Chondrocyte (in vitro differentiated cells): ENCODE measurements around the gene SCML1. TPM values are rescaled to one million over a fixed set of nuclear protein-coding genes. Genes with fewer than 3 reads are reported as not detected.

Experiments
- DNase-seq: peaks from one replicate; pipeline ENCODE4 v3.0.0; 2021; ENCODE audit warnings: mixed read lengths, low spot score
- H3K27ac Mint-ChIP-seq: one replicate; pipeline ENCODE4 v1.8.0; 2021; ENCODE audit warnings: mild to moderate bottlenecking, moderate library complexity, mixed read lengths; ENCODE audit not compliant: unreplicated experiment
- H3K27me3 Mint-ChIP-seq: 2 replicates; pipeline ENCODE4 v1.8.0; 2021; ENCODE audit warnings: low read depth, mixed read lengths
- H3K36me3 Mint-ChIP-seq: 2 replicates; pipeline ENCODE4 v1.8.0; 2021; ENCODE audit warnings: low read depth, mixed read lengths
- H3K4me1 Mint-ChIP-seq: 2 replicates; pipeline ENCODE4 v1.8.0; 2021; ENCODE audit warnings: low read depth, mild to moderate bottlenecking, mixed read lengths
- H3K4me3 Mint-ChIP-seq: one replicate; pipeline ENCODE4 v1.8.0; 2021; ENCODE audit warnings: mild to moderate bottlenecking, moderate library complexity, mixed read lengths; ENCODE audit not compliant: unreplicated experiment
- H3K9me3 Mint-ChIP-seq: 2 replicates; pipeline ENCODE4 v1.8.0; 2021; ENCODE audit warnings: low read depth, mixed read lengths
- CTCF ChIP-seq: fragments of 200-600 bp; sonication (generic); IDR thresholded peaks from 2 replicates; pipeline ENCODE4 v1.5.0; 2021; ENCODE audit warnings: antibody characterized with exemption, mild to moderate bottlenecking, moderate library complexity
- total RNA-seq: library from RNA; stranded (reverse); gene quantifications from 3 replicates; pipeline ENCODE4 v1.2.1, GENCODE V29; 2021

The SCML1 gene
- total RNA-seq, 1 donor from 2014 or later: 9.4 TPM

- Mint-ChIP-seq H3K27me3 (no peaks in the 10 kb centered on the region), H3K4me3 (no peak overlapping the region)
- TF ChIP-seq CTCF: no peak
Observed at GRCh38 chrX:17743913-17744312, 6.6 kb downstream of the SCML1 start.

GRCh38 chrX:17744896-17745523, 7.7 kb downstream of the SCML1 start:
- TF ChIP-seq CTCF: peak; percentile 83
- H3K9me3 Mint-ChIP-seq: no peaks in the 10 kb centered on the region
- peaks cover 2% of the 10 kb centered on the region for H3K4me1 Mint-ChIP-seq
- H3K36me3 Mint-ChIP-seq: peaks cover 3% of the 10 kb centered on the region
- no peaks in the 10 kb centered on the region for H3K27me3 Mint-ChIP-seq
- no peak overlapping the region for H3K4me3 Mint-ChIP-seq
- DNase-seq: no peak
- no peak overlapping the region for H3K27ac Mint-ChIP-seq

More at GRCh38 chrX:17743913-17744312, 6.6 kb downstream of the SCML1 start:
- H3K9me3 Mint-ChIP-seq: no peaks in the 10 kb centered on the region
- peaks cover 3% of the 10 kb centered on the region for H3K36me3 Mint-ChIP-seq
- peaks cover 9% of the 10 kb centered on the region for H3K4me1 Mint-ChIP-seq
- H3K27ac Mint-ChIP-seq: no peak overlapping the region
- DNase-seq: no peak

- Mint-ChIP-seq H3K27me3 (peaks cover 2% of the 10 kb centered on the region), H3K36me3 (peaks cover 9% of the 10 kb centered on the region), H3K4me3 (no peak overlapping the region), H3K4me1 (peaks cover 2% of the 10 kb centered on the region), H3K9me3 (no peaks in the 10 kb centered on the region), H3K27ac (no peak overlapping the region)
- no peak for DNase-seq
- no peak for TF ChIP-seq CTCF
Observed at GRCh38 chrX:17747692-17748091, 10.4 kb downstream of the SCML1 start.

- no peak for TF ChIP-seq CTCF
- Mint-ChIP-seq H3K4me3 (no peak overlapping the region), H3K9me3 (no peaks in the 10 kb centered on the region), H3K4me1 (no peaks in the 10 kb centered on the region), H3K27me3 (peaks cover 2% of the 10 kb centered on the region), H3K27ac (no peak overlapping the region), H3K36me3 (peaks cover 9% of the 10 kb centered on the region)
- DNase-seq: no peak
Observed at GRCh38 chrX:17748684-17749083, 11.4 kb downstream of the SCML1 start.

- no peak for DNase-seq
- H3K4me3 Mint-ChIP-seq: no peak overlapping the region
- TF ChIP-seq CTCF: no peak
- H3K36me3 Mint-ChIP-seq: peaks cover 9% of the 10 kb centered on the region
- peaks cover 2% of the 10 kb centered on the region for H3K27me3 Mint-ChIP-seq
- H3K9me3 Mint-ChIP-seq: no peaks in the 10 kb centered on the region
- no peak overlapping the region for H3K27ac Mint-ChIP-seq
- no peaks in the 10 kb centered on the region for H3K4me1 Mint-ChIP-seq
Observed at GRCh38 chrX:17750436-17750835, 13.1 kb downstream of the SCML1 start.
